ENCODE measurements around the gene PPIE. TPM values are rescaled to one million over a fixed set of nuclear protein-coding genes. Genes with fewer than 3 reads are reported as not detected.
"Not testable (repeated sequence)": the region's sequence is repeated elsewhere in the genome, so short reads cannot be mapped to it uniquely, and the experiment has no call there.

The PPIE gene
- total RNA-seq, 1 donor from 2014 or later: 23.6 TPM

DNA sequence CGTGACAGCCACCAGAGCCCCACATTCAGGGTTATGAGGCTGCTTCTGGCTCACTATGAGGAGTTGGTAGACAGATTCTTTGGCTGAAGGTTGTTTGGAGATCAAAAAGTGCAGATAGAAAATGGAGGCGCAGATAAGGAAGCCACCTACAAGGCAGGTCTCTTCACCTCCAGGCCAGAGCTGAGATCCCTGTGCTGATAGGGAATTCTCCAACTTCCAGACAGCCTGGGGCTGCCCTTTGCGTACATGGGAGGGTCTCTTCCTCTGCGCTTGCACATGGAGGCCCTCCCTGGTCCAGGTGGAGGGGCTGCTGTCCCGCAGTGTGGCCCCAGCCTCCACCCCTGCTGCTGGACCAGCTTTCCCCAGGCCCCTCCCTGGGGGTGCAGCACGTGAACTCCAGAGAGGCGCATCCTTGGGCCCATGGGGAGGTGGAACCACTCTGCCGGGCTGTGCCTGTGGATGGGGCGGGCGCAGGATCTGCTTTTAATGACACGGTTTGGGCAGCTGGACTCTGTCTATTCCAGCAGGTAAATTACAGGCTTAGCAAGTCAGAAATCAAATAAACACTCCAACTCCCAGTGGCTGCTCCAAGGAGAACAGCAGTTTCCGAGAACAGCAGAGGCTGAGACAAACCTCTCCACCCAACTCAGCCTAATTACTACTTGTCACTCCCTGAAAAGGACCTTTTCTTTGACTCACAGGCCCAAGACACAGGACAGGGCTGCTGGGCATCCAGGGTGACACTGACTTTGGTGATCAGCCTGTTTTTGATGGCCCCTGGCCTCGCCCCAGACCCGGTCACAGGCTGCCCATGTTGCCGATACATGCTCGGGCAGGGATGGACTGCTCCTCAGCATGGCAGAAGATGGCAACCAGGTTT lies 20.1 kb downstream of the PPIE start:
- DNase-seq: no peak

DNA sequence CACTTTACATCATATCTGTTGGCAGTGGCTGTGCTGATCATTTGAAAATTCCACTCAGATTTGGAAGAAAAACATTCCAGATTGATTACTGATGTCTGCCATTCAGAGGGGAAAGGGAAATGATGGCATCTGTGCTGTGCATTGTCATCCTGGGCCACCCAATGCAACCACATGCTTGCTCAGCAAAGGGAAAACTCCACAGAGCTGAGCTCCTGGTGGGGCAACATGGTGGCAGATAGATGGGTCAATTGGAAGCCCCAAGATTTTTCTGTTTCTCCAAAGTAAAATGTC lies 20.7 kb downstream of the PPIE start:
- no peak for DNase-seq

DNA sequence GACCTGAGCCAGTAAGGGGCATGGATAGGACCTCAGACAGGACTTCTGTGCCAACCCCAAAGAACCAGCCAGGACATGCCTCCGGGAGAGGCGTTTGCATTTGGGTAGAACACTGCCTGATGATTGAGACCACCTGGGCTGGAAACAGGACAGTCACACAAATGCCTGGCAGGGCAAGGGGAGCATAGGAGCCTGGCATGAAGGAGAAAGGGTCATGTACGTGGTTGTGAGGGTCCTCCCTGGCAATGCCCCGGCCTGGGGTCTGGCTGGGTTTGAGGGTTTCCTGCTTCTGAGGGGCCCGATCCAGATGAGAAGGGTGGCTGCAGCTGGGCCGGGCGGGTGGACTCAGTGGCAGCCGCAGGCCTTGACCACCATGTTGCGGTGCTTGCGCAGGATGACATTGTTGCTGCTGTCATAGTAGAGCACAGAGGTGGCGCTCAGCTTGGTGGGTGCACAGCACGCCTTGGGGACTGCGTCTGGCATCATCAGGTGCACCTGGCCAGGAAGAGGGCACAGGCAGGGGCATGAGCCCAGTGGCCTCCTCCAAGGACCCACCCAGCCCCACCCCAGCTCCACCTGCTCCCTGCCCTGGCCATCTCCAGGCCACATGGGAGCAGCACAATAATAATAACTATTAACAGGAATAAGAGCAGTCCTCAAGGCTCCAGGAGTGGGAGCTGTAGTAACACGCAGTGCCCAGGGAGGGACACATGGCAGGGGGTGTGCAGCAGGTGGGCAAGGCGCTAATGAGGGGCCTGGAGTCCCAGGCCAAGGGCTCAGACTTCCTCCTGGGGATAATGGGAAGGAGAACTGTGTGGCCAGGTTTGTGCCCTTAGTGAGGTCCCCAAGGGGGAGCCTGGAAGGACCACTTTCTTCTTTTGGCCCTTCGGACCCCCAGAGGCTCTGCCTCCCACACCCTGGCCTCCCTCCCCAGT lies 21.7 kb downstream of the PPIE start:
- no peak for DNase-seq

DNA sequence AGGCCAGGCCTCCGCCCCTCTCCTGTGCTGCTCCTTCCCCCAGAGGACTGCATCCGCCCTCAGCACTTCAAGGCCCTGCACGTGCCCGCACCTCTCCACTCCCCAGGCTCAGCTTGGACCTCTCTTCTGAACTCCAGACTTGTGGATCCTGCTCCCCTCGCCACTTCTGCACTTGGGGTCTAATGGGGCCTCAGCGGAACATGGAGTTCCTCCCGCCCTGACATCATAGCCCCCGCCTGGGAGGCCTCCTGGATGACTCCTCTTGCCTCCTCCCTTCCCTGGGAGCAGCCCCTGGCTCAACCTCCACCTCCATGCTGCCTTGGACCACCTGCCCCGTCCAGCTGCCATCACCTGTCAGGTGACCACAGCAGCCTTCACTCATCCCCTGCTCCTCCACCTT lies 22.3 kb downstream of the PPIE start:
- no peak for DNase-seq

DNA sequence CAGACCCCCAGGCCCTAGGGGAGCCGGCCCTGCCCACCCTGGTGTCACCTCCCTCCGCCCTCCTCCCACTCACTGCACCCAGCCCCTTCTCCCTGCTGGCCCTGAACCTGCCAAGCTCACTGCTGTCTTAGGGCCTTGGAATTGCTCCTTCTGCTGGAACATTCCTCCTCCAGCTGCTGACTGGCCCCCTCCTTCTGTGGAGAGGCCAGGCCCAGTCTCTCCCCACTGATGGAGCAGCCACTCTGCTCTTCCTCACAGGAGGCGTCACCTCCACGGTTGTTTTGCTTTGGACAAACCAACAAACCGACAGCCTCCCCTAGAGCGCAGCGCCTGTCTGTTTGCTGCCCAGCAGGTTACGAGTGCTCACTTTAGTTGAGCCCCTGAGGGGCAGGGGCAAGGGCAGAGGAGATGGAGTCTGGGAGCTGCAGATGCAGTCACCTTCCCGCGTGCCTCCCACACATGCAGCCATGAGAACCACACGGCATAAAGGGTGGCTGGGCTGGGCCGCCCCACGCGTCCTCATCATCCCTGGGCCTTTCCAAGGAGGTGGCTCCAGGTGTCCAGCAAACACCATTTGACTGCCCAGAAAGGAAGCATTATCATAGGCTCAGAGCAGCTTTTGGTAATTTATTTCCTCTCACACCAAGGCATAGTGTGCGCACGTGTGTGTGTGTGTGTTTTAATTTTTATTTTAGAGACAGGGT lies 23.0 kb downstream of the PPIE start:
- DNase-seq: no peak

DNA sequence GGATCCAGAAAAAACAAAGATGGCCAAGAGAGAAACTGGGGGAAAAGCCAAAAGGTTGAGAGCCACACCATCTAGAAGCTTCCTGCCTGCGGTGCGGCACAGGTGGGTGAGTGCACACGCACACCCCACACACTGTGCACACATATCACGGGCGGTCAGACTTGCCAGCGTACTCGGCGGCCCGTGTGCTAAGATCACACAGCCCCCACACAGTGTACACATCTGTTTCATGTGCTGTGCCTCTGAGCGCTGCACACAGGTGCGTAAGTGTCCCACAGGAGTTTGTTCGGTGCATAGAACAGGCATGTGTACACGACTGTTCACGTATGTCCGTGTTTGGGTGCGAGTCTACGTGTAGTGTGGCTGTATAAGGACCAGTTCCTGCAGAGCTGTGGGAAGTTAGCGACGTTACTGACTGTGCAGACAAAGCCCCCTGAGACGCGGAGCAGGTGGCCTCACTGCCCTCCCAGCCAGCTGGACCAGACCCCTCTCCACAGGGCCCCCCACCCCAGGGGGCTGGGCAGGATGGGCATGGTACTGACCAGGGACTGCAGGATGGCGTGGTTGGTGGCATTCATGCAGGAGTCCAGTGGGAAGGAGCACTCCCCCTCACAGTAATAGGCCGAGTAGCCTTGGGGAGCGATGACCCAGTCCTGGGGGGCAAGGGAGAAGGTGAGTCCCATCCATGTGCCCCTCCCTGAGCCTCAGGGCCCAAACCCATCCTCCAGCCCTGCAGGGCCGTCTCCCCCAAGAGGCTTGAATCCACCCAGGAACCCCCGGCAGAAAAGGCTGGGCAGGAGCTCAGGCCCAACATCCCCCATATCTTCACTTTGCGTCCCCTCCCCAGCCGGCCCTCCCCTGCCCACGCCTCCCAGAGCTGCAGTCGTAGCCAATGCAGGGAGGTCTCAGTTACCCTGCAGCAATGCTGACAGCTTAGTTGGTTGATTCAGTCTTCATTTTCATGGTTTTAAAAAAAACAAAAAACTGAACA lies 24.2 kb downstream of the PPIE start:
- DNase-seq: no peak

DNA sequence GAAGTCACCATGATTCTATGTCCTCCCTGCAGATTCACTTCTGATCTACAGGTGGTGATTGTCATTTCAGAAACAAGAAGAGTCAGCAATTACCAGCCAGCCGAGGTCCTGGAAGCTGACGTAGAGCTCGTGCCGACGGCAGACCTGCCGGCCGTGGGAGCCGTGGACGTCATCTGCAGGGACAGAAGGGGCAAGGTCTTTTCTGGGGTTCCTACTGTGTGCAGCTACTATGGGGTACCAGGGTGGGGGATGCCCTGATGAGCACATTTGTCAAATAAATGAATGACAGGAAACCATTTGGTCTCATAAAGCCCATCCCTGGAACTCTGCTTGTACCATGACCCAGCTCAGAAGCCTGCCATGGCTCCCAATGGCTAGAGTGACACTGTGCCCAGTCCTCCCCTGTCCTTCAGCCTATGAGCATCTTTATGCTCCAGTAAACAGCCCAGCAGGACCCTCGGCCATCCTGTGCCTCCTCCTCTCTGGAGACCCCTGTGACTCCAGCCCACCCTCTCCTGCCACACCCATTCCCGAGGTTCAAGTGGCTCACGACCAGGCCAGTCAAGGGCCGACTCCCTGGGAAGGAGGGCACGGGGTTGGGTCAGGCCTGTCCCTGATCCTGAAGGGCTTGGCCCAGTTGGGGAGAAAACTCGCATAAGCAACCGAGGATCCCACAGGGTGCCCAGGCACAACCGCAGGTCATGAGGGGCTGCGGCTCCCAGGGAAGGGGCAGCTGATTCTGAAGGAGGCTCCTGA lies 25.1 kb downstream of the PPIE start:
- not testable (repeated sequence) for DNase-seq

DNA sequence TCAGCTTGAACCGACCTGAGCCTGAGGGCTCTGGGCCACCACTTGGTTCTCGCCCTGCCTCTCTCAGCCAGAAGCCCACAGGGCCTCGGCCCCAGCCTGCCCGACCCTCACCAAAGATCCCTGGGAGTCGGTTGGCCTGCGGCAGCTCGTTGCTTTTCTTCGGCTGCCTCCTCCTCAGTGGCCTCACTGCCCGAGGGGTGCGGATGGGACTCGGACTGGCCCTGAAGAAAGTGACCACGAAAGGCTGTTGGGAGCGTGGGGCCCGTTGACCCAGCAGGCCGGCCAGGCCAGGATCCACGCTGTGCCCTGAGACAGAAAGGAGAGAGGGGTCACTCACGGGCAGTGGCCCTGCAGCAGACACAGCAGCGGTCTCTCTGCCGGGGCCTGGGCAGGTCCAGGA lies 25.8 kb downstream of the PPIE start:
- not testable (repeated sequence) for DNase-seq

DNA sequence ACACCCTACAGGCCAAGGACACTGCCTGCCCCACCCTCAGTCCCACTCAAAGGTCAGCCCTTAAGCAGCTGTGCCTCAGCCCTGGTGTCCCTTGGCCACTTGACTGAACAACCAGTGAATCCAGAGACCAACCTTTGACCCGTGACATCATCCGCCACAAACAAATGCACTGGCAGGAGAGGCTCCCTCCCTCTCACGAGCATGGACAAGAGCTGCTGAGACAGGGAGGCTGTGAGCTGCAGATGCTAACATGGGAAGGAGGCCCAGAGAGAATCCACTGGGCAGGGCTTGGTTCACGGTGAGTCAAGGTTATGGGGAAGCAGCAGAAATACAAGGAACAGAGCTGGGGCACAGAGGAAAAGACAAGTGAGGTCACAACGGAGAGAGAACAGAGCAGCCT lies 27.8 kb downstream of the PPIE start:
- not testable (repeated sequence) for DNase-seq

DNA sequence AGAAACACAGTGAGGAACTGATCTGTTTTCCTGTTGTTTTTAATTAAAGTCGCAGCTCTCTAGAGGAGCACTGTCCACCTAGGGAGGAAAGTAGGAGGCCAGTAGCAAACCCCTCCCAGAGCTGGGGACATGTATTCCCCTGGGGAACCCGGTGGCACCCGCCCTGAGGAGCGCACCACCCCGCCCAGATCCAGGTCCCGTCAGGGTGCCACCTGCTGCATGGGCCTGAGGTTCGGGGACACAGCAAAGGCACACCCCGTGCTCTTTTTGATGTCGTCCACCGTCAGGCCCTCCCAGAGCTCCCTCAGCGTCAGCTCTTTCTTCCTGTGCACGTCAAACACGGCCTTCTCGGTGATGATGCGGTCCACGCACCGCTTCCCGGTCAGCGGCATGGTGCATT lies 30.8 kb downstream of the PPIE start:
- not testable (repeated sequence) for DNase-seq

DNA sequence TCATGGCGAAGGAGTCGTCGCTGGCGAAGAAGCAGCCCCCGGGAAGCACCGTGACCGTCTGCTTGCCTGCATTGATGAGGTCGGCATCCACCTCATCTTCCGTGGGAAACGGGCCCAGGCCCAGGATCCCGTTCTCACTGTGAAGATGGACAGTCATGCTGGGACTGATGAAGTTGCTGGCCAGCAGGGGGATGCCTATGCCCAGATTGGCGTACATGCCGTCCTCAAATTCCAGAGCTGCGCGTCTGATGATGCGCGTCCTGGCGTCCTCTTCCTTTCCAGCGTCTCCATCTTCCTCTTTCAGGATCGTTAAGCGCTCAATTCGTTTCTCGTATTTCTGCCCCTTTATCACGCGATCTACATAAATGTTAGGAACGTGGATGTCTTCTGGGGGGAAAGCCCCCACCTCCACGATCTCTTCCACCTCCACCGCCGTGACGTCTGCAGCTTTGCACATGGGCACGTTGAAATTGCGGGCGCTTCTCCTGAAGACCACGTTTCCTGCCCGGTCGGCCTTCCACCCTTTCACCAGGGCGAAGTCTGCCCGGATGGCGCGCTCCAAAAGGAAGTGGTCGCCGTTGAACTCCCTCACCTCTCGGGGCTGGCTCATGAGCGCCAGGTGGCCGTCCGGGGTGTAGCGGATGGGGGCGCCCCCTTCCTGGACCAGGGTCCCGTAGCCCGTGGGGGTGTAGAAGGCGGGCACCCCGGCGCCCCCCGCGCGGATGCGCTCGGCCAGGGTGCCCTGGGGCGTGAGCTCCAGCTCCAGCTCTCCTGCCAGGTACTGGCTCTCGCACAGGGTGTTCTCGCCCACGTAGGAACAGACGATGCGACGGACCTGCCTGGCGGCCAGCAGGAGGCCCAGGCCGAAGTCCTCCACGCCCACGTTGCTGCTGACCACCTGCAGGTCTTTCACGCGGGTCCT lies 31.7 kb downstream of the PPIE start:
- DNase-seq: not testable (repeated sequence)

DNA sequence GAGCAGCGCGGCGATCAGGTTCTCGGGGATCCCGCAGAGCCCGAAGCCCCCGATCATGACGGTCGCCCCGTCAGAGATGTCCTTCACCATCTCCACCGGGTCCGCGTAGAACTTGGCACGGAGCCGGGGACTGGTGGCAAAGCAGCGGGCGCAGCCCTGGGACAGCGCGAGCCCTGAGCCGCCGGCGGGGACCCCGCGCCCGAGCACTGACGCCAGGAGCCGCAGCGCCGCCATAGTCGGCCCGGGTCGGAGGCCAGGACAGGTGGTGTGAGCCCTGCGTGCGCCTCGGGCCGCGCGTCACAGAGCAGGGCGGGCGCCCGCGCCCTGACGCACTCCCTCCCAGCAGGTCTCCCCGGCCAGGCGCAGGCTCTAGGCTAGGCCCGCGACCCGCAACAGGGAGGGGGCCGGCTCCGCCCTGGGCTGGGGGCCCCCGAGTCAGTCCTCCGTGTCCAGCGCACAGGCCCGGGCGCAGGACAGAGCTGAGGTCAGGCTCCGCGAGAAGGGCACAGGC lies 32.4 kb downstream of the PPIE start, which contains the start of gene OXCT2:
Gene OXCT2, minus strand, starts transcription at position 327 of the 511 bp plus-strand sequence. Its CDS starts 93 bp downstream, at position 234.
- DNase-seq: not testable (repeated sequence)

DNA sequence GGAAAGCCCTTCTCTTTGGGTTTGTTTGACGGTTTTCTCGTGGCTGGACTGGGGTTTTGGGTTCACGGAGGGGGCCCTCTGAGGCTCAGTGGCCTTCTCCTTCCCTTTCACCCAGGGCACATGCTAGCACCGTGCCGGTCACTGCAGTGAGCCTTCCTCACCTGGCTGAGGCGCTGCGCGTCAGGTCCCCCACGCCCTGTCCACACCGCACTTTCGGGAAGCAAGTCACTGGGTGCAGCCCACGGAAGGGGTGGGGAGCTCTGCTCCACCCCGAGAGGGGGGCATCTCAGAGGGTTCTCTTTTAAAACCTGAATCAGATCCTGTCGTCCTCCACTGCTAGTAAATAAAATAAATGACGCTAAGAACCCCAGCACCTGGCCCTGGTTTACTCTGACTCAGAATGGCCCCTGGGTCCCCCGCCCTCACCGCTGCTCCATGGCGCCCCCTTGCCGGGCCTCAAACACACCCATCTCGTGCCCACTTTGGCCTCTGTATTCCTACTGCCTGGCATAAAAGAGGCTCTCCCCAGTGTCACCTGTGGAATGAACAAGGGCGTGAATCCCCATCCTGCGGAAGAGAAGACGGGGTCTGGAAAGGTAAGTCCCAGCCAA lies 34.8 kb downstream of the PPIE start:
- DNase-seq: not testable (repeated sequence)

DNA sequence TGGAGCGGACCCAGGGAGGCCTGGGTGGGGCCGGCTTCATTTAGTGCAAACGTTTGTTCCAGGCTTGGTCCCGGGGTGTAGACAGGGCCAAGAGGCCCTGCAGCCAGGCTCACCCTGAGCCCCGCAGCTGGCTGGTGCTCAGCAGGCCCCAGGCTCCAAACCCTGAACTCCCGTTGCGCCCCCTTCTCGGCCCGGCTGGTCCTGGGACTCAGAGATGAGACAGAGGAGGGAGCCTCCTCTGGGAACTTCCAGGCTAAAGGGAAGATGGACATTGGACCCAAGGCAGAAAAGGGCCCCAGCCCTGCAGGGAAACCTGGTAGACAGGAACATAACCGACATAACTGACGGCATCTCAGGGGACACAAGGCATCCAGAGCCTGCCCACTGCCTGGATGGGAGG lies 36.5 kb downstream of the PPIE start:
- DNase-seq: not testable (repeated sequence)

DNA sequence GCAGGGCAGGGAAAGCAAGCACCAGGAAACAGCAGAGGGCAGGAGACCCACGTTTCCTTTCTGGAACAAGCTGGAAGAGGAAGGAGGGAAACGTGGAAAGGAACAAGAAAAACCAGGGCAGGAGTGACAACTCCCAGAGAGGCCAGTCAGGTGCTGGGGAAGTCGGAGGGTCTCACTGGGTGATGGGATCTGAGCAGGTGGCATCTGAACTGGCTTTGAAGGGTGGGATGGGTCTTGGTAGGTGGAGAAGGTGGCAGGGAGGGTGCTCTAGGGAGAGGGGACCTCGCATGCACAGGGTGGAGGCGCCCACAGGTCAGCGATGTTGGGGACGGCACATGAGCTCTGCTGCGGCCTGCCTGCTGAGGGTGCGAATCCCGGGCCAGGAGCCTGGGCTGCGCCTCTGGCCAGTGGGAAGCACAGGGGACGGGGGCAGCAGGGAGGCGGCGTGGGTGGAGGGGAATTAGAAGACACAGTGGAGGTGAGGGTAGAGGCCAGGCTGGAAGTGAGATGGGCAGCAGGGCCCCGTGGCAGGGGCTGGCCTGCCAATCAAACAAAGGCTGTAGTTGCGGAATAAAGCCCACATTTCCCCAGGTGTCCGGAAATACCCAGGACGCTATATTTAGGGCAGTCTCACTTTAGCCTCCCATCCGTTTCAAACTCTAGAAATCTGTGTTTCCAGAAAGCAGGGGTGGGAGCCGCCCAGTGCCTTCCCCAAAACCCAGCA lies 37.2 kb downstream of the PPIE start:
- DNase-seq: not testable (repeated sequence)

DNA sequence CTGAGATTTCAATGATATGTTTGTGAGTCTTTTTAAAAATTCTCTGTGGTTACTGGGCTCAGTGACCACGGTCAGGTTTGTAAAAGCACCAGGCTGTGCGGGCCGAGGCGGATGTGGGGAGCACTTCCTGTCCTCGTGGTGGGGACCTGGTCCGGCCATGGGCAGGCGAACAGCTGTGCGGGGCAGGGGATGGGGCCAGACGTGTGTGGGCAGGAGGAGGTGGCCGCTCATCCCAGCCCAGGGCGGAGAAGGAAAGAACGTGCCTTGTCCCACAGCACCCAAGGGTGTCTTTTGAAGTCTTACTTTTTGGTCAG lies 37.7 kb downstream of the PPIE start:
- DNase-seq: no peak

DNA sequence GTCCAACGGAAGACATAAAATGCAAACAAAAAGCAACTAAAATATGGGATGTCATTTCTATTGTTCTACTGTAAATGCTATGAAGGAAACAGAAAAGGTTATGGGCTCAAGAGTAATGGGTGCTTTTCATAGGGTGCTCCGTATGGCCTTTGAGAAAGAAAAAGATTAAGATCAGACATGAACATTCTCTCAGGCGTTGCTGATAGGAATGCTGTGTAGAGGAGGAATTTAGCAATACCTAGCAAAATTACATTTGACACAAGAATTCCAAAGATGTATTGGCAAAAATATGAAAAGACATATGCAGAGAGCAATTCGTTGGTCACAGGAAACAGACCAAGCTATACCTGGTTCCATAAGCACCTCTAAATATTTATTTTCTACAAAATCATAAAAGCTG lies 38.2 kb downstream of the PPIE start:
- DNase-seq: no peak

DNA sequence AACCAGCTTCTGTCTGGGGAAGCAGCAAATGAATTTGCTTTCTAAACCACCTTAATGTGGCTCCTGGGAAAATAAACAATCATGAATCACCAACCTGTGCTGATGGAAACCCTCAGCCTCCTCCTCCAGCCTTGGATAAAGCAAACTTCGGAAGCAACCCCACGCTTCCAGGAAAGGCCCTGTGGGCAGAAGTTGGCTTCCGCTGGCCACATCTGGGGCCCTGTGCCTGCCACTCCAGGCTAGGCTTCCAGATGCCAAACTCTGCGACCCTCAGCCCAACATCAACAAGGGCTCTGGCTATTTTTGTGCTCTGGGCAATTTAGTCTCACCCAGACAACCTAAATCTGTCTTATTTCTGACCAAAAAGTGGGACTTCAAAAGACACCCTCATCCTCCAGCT lies 38.6 kb downstream of the PPIE start:
- DNase-seq: no peak
